ENCODE measurements around the gene ZSCAN10.

The ZSCAN10 gene

DNA sequence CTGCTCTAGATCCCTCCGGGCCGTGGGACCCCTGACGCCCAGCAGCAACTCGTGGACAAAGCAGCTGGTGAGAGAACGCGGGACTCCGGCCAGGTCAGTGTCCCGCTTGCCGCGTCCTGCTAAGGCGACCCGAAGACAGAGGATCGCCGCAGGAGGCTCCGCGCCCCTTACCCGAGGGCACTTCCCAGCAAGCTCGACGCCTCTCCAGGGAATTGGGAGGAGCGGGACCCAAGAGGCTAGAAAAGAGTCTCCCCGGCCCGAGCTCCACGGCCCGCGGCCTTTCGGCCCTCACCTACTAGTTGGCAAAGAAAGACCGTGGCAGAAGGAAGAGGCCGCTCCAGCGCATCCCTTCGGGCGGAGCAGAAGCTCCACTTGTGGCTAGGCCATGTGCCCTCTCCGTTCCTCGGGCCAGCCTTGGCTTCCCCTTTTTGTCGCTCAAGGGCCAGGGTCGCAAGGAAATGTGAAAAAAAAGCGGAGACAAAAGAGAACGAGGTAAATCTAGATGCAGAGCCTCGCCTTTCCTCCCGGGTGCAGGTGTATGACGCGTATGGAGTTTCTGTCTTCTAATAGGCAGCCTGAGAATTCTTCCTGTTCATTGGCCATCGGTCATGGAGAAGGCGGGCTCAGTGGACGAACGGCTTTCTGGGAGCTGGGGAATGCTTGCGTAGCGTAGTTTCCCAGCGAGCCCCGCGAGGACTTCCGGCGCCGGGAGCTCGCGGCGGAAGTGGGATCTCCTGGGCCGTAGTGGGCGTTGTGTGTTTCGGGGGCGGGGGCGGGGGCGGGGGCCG, 35.4 kb upstream of the ZSCAN10 start, which contains the start of gene ZNF213:
Gene ZNF213 (plus strand): TSS at position 692 of the 788 bp plus-strand sequence. CDS start 2,252 bp downstream, outside the sequence.
- peak; percentile 89 to 91 for DNase-seq (ENCODE audit: low read depth in 2 of 2)

DNA sequence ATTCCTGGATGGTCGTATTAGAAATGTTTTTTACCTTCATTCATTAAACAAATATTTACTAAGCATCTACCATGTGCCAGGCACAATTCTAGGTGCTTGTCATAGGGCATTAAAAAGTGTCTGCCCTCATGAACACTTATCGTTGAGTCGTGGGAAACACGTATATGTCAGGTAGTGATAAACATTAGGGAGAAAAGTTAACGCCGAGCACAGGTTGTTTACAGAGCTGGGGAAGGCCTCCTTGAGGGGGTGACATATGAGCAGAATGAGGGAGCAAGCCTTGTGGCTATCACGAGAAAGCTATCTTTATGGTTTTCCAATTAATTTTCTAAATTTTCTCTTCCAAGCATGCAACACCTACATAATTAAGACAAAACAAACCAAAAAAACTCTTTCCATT, 34.8 kb upstream of the ZSCAN10 start:
- no peak for DNase-seq (ENCODE audit: low read depth in 2 of 2)

- DNase-seq (ENCODE audit: low read depth in 2 of 2), result peak in 1 of 2 donors; percentile 16
Measured at GRCh38 chr16:3131755-3132377, 32.8 kb upstream of the ZSCAN10 start.

DNA sequence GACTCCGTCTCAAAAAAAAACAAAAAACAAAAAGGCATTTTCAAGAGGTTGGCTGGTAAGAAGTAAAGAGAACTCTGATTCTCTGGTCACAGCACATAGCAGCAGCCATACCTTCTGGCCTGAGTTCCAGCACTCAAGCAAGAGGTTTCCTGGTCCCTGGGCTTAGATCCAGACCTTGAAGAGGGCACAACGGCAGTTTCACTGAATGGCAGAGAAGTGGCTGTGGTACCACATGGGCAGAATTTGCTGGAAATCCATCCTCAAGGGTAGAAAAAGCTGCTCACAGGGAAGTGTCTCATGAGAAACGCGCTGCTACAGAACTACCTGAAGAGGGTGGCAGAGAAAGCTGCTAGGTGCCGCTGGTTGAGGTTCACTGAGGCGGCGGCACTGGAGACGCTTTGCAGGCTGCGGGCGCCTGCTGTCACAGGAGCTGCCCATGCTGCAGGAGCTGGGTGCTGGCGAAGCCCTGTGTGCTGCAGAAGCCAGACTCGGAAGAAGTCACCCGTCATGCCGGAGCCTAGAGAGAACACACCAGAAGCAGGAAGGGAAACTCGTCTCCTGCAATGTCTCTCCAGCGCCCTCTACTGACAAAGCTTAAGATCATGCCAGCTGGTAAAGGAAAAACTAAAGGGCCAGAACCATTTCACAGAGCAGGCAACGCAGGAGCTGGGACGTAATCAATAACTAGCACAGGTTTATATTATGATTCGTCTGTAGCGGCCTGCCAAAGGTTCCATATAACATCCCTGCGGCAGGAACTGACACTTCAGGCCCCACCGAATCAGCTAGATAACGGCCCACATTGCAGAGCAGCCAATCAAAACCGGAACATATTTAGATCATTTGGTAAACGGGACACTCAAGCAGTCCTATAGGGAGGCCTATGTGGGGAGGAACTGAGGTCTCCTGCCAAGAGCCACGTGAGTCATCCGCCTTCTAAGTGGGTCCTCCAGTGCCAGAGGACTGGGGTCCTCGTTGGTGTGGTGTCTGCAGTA, 30.3 kb upstream of the ZSCAN10 start:
- DNase-seq (ENCODE audit: low read depth in 2 of 2), result peak; percentile 59 to 68

GRCh38 chr16:3127745-3128144, 28.7 kb upstream of the ZSCAN10 start:
- no peak for DNase-seq (ENCODE audit: low read depth in 2 of 2)

GRCh38 chr16:3123986-3124886, 25.1 kb upstream of the ZSCAN10 start:
- peak; percentile 92 to 95 for DNase-seq (ENCODE audit: low read depth in 2 of 2)

DNA sequence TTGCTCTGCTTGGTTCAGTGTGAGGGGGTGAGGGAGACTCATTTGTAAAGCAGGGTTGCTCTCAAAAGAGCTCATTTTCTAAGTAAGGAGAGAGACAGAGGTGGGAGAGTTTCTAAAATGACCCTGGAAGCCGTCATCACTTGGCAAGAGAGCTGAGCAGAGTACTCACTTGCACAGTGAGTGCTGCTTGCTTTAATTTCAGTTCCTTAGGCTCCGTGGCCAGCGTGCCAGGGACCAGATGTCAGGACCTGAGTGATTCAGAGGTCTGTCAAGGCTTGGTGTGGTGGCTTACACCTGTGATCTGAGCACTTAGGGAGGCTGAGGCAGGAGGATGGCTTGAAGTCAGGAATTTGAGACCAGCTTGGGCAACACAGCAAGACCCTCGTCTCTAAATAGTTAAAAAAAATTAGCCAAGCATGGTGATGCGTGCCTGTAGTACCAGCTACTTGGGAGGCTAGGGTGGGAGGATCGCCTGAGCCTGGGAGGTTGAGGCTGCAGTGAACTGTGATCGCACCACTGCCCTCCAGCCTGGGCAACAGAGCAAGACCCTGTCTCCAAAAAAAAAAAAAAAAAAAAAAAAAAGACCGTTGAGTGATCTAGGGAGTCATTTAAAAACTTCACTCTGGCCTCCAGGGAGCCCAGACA, 24.0 kb upstream of the ZSCAN10 start:
- DNase-seq (ENCODE audit: low read depth in 2 of 2), result no peak

- no peak for DNase-seq (ENCODE audit: low read depth in 2 of 2)
Measured at GRCh38 chr16:3121851-3122467, 22.9 kb upstream of the ZSCAN10 start.

- DNase-seq (ENCODE audit: low read depth in 2 of 2), result no peak
Measured at GRCh38 chr16:3120435-3120834, 21.3 kb upstream of the ZSCAN10 start.

GRCh38 chr16:3119701-3120408, 20.8 kb upstream of the ZSCAN10 start:
- DNase-seq (ENCODE audit: low read depth in 2 of 2), result no peak

DNA sequence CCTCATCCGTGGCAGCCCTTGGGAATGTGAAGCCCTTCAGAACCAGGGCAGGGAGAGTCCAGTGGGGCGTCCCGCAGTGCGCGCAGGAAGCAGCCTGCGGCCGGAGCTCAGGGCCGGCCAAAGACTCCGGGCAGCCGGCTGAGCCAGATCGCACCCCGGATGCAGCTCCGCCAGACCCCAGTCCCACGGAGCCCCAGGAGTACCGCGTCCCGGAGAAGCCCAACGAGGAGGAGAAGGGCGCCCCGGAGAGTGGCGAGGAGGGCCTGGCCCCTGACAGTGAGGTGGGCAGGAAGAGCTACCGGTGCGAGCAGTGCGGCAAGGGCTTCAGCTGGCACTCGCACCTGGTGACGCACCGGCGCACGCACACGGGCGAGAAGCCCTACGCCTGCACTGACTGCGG, 20.2 kb upstream of the ZSCAN10 start:
- DNase-seq (ENCODE audit: low read depth in 2 of 2), result no peak

- no peak for DNase-seq (ENCODE audit: low read depth in 2 of 2)
Measured at GRCh38 chr16:3118846-3119245, 19.8 kb upstream of the ZSCAN10 start.

GRCh38 chr16:3118204-3118790, 19.2 kb upstream of the ZSCAN10 start:
- no peak for DNase-seq (ENCODE audit: low read depth in 2 of 2)

DNA sequence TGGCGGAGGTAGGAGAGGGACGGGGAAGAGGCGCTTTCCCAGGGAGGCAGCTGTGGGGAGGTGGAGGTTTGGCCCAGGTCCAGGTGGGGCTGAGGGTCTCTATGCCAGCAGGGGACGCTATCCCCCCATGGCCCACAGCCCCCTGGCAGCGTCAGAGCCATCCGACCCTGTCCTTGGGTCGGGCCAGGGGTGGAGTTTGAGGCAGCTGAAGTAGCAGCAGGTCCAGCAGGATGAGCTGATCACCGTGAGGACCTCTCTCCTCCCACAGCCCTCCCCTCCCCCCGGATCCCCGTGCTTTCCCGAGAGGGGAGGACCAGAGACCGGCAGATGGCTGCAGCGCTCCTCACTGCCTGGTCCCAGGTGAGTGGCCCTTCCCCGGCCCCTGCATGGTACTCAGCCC, 16.5 kb upstream of the ZSCAN10 start:
- DNase-seq (ENCODE audit: low read depth in 2 of 2), result no peak

GRCh38 chr16:3115003-3115402, 15.9 kb upstream of the ZSCAN10 start:
- no peak for DNase-seq (ENCODE audit: low read depth in 2 of 2)

GRCh38 chr16:3113765-3114479, 14.8 kb upstream of the ZSCAN10 start:
- DNase-seq (ENCODE audit: low read depth in 2 of 2), result no peak

DNA sequence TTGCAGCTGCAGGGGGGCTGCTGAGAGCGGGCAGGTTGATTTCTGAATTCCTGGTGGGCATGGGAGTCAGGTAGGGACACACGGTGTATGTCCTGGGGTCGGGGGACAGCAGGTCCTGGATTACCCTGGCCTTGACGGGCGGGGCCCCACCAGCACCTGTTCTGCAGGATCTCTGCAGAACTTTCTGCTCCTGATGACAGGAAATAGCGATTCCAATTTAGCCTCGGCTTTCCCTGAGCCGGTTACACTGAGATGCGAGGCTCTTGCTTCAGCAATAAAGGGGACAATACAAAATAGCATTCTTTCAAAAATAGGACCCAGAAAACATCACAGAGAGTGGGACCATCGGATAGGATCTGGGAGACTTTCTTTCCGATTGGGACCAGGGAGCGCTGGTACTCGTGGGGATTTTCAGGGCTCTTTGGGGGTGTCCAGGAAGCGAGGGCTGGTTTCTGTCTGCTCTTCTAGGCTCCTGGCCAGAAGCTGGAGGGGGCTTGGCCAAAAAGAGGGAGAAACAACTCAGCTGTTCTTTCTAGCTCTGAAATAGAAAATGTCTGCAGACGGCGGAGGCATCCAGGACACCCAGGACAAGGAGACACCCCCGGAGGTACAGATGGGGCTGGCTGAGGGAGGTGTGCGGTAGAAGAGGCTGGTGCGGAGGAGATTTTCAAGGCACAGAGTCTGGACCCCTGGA, 13.9 kb upstream of the ZSCAN10 start:
- DNase-seq (ENCODE audit: low read depth in 2 of 2), result no peak

Measured in stimulated activated CD8-positive, alpha-beta memory T cell treated with anti-CD3 and anti-CD28 coated beads, Interleukin-7, amount 100 ng/mL, for 4 hours (primary cell).